GM12872 (cell line): ENCODE data around the gene GPR108.

ENCODE experiments used
- CTCF ChIP-seq: IDR thresholded peaks from 3 replicates; pipeline ENCODE4 v1.5.1; 2011; ENCODE audit warnings: low read depth, mild to moderate bottlenecking, low read length, moderate library complexity; ENCODE audit not compliant: insufficient read depth

The GPR108 gene

GRCh38 chr19:6772866-6773322 lies 35.5 kb upstream of the GPR108 start:
- no peak for TF ChIP-seq CTCF

GRCh38 chr19:6772028-6772865 lies 34.9 kb upstream of the GPR108 start, which contains the start of gene VAV1:
Gene VAV1 (plus strand): TSS chr19:6772708. CDS start chr19:6772808, 100 bp downstream.
- TF ChIP-seq CTCF, result peak; percentile 75

GRCh38 chr19:6769006-6769619 lies 31.7 kb upstream of the GPR108 start:
- peak; percentile 47 for TF ChIP-seq CTCF

GRCh38 chr19:6768236-6768785 lies 30.9 kb upstream of the GPR108 start:
- TF ChIP-seq CTCF, result no peak

GRCh38 chr19:6767357-6768235 lies 30.2 kb upstream of the GPR108 start, which contains the start of gene SH2D3A:
Gene SH2D3A (minus strand): TSS chr19:6767435. CDS start chr19:6763748, 3,687 bp downstream.
- TF ChIP-seq CTCF, result no peak

- TF ChIP-seq CTCF, result no peak
These were observed 29.6 kb upstream of the GPR108 start for GRCh38 chr19:6767081-6767356.
